SU-DHL-6 (cell line): ENCODE results near the gene ANO6.
"Not testable (repeated sequence)": the region's sequence is repeated elsewhere in the genome, so short reads cannot be mapped to it uniquely, and the experiment has no call there.

Source experiments
- H2AFZ ChIP-seq: fragments of 200-600 bp; sonication (generic); 2 replicates; pipeline ENCODE4 v1.6.1; 2014; ENCODE audit warnings: low read depth, mild to moderate bottlenecking, moderate library complexity, mixed read lengths, antibody characterized with exemption, low read length; ENCODE audit not compliant: severe bottlenecking
- H3F3A ChIP-seq: fragments of 200-600 bp; shearing (Covaris generic); 2 replicates; pipeline ENCODE4 v1.6.0; 2016; ENCODE audit warnings: antibody characterized with exemption, mild to moderate bottlenecking; ENCODE audit not compliant: insufficient read depth
- H3K27ac ChIP-seq: fragments of 200-600 bp; sonication (generic); 2 replicates; pipeline ENCODE4 v1.5.1; 2016; ENCODE audit warnings: low read depth, mild to moderate bottlenecking, low read length, moderate library complexity, mixed read lengths
- H3K27me3 ChIP-seq: fragments of 200-600 bp; sonication (generic), shearing (Covaris generic); 2 replicates; pipeline ENCODE4 v1.6.0; 2014; ENCODE audit warnings: mild to moderate bottlenecking, low read length
- H3K36me3 ChIP-seq: fragments of 200-600 bp; sonication (generic); 2 replicates; pipeline ENCODE4 v1.6.1; 2014; ENCODE audit warnings: mild to moderate bottlenecking, low read length, mixed read lengths
- H3K4me2 ChIP-seq: fragments of 300-600, 200-600 bp; shearing (Covaris generic), sonication (generic); 2 replicates; pipeline ENCODE4 v1.6.0; 2014; ENCODE audit warnings: low read length, low read depth, mild to moderate bottlenecking; ENCODE audit not compliant: poor library complexity, severe bottlenecking
- H3K4me3 ChIP-seq: fragments of 200-600 bp; sonication (generic); 2 replicates; pipeline ENCODE4 v1.5.1; 2014; ENCODE audit warnings: antibody characterized with exemption, low read length, mild to moderate bottlenecking, mixed read lengths; ENCODE audit not compliant: insufficient read depth, poor library complexity, severe bottlenecking
- H3K79me2 ChIP-seq: fragments of 200-600 bp; sonication (generic); 2 replicates; pipeline ENCODE4 v1.6.1; 2014; ENCODE audit warnings: mild to moderate bottlenecking, low read length, moderate library complexity; ENCODE audit not compliant: insufficient read depth
- H3K9ac ChIP-seq: fragments of 200-600 bp; sonication (generic); 2 replicates; pipeline ENCODE4 v1.7.0; 2014; ENCODE audit warnings: mild to moderate bottlenecking, low read length
- H3K9me2 ChIP-seq: fragments of 200-600 bp; sonication (generic); replicated peaks from 2 replicates; pipeline ENCODE4 v1.6.1; 2014; ENCODE audit warnings: low read length; ENCODE audit not compliant: insufficient read depth
- H3K9me3 ChIP-seq: fragments of 200-600 bp; sonication (generic); 2 replicates; pipeline ENCODE4 v1.6.1; 2014; ENCODE audit warnings: low read length, mixed read lengths; ENCODE audit not compliant: insufficient read depth
- H4K20me1 ChIP-seq: fragments of 200-600 bp; sonication (generic); 2 replicates; pipeline ENCODE4 v1.6.1; 2014; ENCODE audit warnings: low read depth, mild to moderate bottlenecking, antibody characterized with exemption, low read length, moderate library complexity, mixed read lengths
- EZH2phosphoT487 ChIP-seq: fragments of 200-600 bp; sonication (generic), shearing (Covaris generic); conservative IDR thresholded peaks from 2 replicates; pipeline ENCODE4 v1.6.1; 2018; ENCODE audit warnings: mild to moderate bottlenecking, antibody characterized with exemption, low read length, moderate library complexity, mixed read lengths
- TF ChIP-seq, protein P1 (sequence below): fragments of 200-600 bp; sonication (generic); IDR thresholded peaks from one replicate; pipeline ENCODE4 v1.5.1; 2017; ENCODE audit warnings: antibody characterized with exemption, mild to moderate bottlenecking, low read length, moderate library complexity; ENCODE audit not compliant: insufficient read depth, poor library complexity, severe bottlenecking

ANO6 gene, protein sequence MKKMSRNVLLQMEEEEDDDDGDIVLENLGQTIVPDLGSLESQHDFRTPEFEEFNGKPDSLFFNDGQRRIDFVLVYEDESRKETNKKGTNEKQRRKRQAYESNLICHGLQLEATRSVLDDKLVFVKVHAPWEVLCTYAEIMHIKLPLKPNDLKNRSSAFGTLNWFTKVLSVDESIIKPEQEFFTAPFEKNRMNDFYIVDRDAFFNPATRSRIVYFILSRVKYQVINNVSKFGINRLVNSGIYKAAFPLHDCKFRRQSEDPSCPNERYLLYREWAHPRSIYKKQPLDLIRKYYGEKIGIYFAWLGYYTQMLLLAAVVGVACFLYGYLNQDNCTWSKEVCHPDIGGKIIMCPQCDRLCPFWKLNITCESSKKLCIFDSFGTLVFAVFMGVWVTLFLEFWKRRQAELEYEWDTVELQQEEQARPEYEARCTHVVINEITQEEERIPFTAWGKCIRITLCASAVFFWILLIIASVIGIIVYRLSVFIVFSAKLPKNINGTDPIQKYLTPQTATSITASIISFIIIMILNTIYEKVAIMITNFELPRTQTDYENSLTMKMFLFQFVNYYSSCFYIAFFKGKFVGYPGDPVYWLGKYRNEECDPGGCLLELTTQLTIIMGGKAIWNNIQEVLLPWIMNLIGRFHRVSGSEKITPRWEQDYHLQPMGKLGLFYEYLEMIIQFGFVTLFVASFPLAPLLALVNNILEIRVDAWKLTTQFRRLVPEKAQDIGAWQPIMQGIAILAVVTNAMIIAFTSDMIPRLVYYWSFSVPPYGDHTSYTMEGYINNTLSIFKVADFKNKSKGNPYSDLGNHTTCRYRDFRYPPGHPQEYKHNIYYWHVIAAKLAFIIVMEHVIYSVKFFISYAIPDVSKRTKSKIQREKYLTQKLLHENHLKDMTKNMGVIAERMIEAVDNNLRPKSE

DNA sequence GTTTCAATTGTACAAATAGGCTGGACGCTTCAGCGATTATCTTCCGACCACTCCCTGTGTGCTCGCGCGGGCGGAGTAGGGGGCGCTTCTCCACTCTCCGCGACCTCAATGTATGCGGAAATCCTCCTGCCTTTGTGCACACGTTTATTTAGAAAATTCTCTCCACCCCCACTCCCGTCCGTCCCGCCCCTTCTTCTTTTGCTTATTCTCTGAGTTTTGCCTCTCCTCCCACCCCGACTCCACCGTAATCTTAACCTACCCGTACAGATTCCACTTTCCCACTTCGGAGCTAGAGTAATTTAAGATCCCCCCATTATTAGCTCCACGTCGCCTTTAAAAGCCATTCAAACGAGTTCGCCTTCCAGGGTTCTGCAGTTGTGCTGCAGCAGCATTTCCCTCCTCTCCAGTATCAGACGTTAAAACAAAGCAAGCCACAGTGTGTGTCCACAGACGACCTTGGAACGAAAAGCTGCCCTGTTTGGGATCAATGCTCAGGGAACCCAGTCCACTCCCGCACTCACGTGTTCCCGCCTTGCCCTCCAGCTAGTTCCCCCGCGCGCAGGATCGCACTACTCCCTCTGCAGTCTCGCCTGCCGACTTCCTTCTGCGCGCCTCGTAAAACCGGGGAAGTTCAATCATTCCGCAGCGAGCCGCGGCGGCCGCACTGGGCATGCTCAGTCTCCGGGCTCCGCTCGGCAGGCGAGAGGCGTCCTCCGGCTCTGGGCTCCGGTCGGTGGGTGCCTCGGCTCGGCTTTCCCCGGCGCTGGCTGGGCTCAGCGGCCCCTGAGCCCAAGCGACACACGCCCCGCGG lies at the start of gene ANO6:
TSS of gene ANO6 (plus strand) at position 677 of the 811 bp plus-strand sequence. CDS start 227 bp downstream, outside the sequence.
- no peak for TF ChIP-seq EZH2phosphoT487
- TF ChIP-seq, protein P1, sequence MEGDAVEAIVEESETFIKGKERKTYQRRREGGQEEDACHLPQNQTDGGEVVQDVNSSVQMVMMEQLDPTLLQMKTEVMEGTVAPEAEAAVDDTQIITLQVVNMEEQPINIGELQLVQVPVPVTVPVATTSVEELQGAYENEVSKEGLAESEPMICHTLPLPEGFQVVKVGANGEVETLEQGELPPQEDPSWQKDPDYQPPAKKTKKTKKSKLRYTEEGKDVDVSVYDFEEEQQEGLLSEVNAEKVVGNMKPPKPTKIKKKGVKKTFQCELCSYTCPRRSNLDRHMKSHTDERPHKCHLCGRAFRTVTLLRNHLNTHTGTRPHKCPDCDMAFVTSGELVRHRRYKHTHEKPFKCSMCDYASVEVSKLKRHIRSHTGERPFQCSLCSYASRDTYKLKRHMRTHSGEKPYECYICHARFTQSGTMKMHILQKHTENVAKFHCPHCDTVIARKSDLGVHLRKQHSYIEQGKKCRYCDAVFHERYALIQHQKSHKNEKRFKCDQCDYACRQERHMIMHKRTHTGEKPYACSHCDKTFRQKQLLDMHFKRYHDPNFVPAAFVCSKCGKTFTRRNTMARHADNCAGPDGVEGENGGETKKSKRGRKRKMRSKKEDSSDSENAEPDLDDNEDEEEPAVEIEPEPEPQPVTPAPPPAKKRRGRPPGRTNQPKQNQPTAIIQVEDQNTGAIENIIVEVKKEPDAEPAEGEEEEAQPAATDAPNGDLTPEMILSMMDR = peak; percentile 38
- Histone ChIP-seq H3K27ac (peak within 1 kb of the TSS; percentile 78), H3K9ac (peak within 1 kb of the TSS; percentile 75), H3K27me3 (no peaks in the 10 kb centered on the region), H3K4me3 (peak within 1 kb of the TSS; percentile 83), H3F3A (0 out of 2 replicates have a peak, but pooled peaks cover 16% of the 10 kb centered on the region), H2AFZ (peak within 1 kb of the TSS; percentile 97), H3K79me2 (peaks cover 15% of the 10 kb centered on the region), H4K20me1 (no peaks in the 10 kb centered on the region), H3K36me3 (no peaks in the 10 kb centered on the region), H3K4me2 (peak within 1 kb of the TSS; percentile 93), H3K9me3 (no peaks in the 10 kb centered on the region), H3K9me2 (no peaks in the 10 kb centered on the region)

GRCh38 chr12:45168976-45169375 lies 46.9 kb upstream of the ANO6 start:
- Histone ChIP-seq H3K27me3 (no peaks in the 10 kb centered on the region), H3K36me3 (no peaks in the 10 kb centered on the region), H3K9me2 (no peaks in the 10 kb centered on the region), H3K9ac (no peak overlapping the region), H4K20me1 (no peaks in the 10 kb centered on the region), H3K9me3 (no peaks in the 10 kb centered on the region), H3K27ac (no peak overlapping the region), H3F3A (no peaks in the 10 kb centered on the region), H3K79me2 (no peaks in the 10 kb centered on the region), H2AFZ (no peak overlapping the region), H3K4me3 (no peak overlapping the region), H3K4me2 (no peak overlapping the region)
- TF ChIP-seq, protein P1 = no peak
- TF ChIP-seq EZH2phosphoT487 = no peak

DNA sequence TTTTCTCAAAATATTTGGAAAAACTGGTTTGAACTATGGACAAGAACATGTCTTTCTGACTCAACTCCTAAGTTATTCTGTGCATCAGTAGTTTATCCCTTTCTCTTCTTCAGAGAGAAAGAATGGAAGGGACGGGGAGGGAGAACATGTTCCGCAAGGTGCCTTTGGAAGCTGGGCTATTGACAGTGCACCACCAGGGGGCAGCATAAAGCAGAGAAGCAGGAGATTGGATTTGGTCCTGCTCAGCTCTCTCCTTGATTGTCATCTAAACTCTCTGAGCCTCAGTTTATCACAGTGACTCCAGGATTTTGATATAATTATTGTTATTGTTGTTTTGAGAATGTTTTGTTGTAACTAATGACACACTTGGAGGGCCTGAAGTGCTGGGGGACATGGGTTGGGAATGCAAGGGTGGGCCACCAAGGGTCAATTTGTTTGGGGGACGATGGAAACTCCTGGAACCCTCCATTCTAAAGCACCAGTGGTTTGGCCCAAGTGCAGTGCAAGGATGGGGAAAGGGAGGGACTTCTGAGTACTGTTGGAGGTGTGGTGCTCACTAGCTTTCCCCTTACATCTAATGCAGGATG lies 45.3 kb upstream of the ANO6 start:
- H3K9me2 ChIP-seq = no peaks in the 10 kb centered on the region
- H3K27ac ChIP-seq = no peak overlapping the region
- H3K4me3 ChIP-seq = no peak overlapping the region
- no peak overlapping the region for H3K9ac ChIP-seq
- H2AFZ ChIP-seq = no peak overlapping the region
- H3K4me2 ChIP-seq = no peak overlapping the region
- H3F3A ChIP-seq = no peaks in the 10 kb centered on the region
- no peaks in the 10 kb centered on the region for H4K20me1 ChIP-seq
- H3K27me3 ChIP-seq = no peaks in the 10 kb centered on the region
- no peaks in the 10 kb centered on the region for H3K79me2 ChIP-seq
- TF ChIP-seq, protein P1 = peak; percentile 87
- TF ChIP-seq EZH2phosphoT487 = no peak
- H3K36me3 ChIP-seq = no peaks in the 10 kb centered on the region
- H3K9me3 ChIP-seq = no peaks in the 10 kb centered on the region

DNA sequence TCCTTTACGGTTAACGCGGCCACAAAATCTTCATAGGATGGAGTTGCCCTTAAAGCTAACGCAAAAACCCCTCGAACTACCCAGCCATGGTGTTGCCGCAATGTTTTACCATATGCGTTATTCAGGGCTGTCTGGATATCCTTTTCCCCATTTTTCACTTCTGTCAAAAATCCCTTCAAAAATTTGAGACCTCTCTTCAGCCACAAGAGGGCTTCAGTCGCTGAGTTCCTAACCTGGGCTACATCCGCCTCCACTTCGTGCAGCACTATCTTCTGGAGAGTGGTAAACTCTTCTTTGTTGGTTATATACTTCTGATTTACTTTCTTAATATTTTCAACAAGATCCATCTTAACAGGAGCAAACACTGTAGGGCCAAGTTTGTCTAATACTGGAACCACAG lies 42.6 kb upstream of the ANO6 start:
- H3K27ac ChIP-seq, H3K9me2 ChIP-seq, H3K79me2 ChIP-seq, H3K36me3 ChIP-seq, H4K20me1 ChIP-seq, H3K9ac ChIP-seq, H3F3A ChIP-seq, H3K4me3 ChIP-seq, H2AFZ ChIP-seq, H3K27me3 ChIP-seq, H3K9me3 ChIP-seq, H3K4me2 ChIP-seq: not testable (repeated sequence)
